Fibroblast of pulmonary artery (primary cell): ENCODE results near the gene ATOH1.
A peak's percentile ranks its signal among the peaks of the same experiment; 100 is the strongest.

Source experiments
- DNase-seq: peaks from one replicate; pipeline ENCODE4 v3.0.0-alpha.2; 2010; ENCODE audit warnings: low read depth
- H3K4me3 ChIP-seq: replicated peaks from 2 replicates; pipeline ENCODE4 v1.5.1; 2011; ENCODE audit warnings: low read depth, mild to moderate bottlenecking, control low read depth, low read length, moderate library complexity
- TF ChIP-seq, protein P1 (sequence below): IDR thresholded peaks from 2 replicates; pipeline ENCODE4 v1.5.1; 2011; ENCODE audit warnings: mild to moderate bottlenecking, control low read depth, low read length, inconsistent platforms; ENCODE audit errors: missing control alignments

ATOH1 gene

GRCh38 chr4:93828332-93828994 lies at the start of gene ATOH1:
Gene ATOH1, plus strand, starts transcription at chr4:93828753. Its CDS starts 174 bp downstream, at chr4:93828927.
- DNase-seq, result no peak
- H3K4me3 ChIP-seq, result peak within 1 kb of the TSS; percentile 21
- TF ChIP-seq, protein P1, sequence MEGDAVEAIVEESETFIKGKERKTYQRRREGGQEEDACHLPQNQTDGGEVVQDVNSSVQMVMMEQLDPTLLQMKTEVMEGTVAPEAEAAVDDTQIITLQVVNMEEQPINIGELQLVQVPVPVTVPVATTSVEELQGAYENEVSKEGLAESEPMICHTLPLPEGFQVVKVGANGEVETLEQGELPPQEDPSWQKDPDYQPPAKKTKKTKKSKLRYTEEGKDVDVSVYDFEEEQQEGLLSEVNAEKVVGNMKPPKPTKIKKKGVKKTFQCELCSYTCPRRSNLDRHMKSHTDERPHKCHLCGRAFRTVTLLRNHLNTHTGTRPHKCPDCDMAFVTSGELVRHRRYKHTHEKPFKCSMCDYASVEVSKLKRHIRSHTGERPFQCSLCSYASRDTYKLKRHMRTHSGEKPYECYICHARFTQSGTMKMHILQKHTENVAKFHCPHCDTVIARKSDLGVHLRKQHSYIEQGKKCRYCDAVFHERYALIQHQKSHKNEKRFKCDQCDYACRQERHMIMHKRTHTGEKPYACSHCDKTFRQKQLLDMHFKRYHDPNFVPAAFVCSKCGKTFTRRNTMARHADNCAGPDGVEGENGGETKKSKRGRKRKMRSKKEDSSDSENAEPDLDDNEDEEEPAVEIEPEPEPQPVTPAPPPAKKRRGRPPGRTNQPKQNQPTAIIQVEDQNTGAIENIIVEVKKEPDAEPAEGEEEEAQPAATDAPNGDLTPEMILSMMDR, result no peak

DNA sequence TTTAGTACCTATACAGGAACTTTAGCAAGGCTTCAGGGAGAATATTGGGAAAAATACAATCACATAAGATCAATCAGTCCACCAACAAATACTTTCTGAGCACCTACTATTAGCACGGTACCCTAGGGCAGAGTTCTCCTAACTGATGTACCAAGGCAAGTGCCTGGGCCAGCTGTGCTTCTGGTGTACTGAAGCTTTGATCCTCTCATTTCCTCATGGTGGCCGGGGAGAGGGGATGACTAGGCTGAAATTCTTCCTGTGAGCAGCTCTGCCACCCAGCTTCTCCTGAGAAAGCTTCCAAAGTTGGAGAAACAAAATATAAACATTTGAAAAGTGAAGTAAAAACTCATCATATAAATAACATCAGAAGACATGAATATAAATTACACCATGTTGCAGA lies 49.3 kb upstream of the ATOH1 start:
- no peak overlapping the region for H3K4me3 ChIP-seq
- TF ChIP-seq, protein P1, result no peak
- DNase-seq, result no peak

DNA sequence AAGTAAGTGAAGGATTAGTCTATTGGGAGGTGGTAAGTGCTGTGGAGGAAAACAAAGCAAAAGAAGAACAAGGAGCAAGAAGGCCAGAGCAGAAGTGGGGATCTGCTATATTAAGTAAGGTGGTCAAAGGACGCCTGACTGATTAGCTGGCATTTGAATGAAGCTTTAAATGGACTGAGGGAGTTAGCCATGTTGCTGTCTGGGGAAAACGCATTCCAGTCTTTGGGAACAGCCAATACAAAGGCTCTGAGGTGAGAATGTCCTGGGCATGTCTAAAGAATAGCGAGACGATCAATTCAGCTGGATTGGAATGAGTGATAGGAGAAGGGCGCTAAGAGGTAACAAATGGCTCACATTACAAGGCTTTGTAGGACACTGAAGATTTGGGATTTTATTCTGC lies 48.5 kb upstream of the ATOH1 start:
- TF ChIP-seq, protein P1, result no peak
- DNase-seq, result no peak
- no peak overlapping the region for H3K4me3 ChIP-seq

DNA sequence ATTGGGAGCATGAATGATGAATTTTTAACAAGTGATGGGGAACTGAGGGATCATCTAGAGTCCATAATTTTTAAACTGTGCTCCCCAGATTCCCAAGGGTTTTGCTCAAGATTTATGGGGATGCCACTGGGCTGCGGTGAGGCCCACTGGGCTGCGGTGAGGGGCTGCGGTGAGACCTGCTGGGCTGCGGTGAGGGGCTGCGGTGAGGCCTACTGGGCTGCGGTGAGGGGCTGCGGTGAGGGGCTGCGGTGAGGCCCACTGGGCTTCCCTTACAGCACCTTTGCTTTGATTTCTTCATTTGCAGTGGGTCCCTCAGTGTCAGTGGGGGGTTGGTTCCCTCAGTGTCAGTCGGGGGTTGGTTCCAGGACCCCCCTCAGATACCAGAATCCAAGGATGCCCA lies 47.4 kb upstream of the ATOH1 start:
- TF ChIP-seq, protein P1, result no peak
- no peak for DNase-seq

DNA sequence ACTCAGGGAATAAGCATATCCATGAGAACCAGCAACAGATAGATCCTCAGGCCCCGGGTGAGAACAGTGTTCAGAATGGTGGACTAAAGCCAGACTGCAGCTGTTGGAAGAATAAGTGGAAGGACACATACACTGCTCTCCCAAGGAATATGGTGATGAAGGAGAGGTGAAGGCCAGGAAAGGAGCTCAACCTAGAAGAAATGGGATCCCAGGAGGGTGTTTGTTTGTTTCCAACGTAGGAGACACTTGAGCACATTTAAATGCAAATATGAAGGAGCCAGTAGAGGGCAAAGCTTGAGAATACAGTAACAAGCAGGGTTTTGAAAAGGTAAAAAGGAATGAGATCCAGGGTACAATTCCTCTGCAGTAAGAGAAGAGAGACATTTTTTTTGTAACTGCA lies 42.4 kb upstream of the ATOH1 start:
- TF ChIP-seq, protein P1, result no peak
- H3K4me3 ChIP-seq, result no peak overlapping the region
- DNase-seq, result no peak

More for the DNA sequence above, 47.4 kb upstream of the ATOH1 start:
- H3K4me3 ChIP-seq, result no peak overlapping the region

GRCh38 chr4:93788712-93789111 lies 39.8 kb upstream of the ATOH1 start:
- peak; percentile 39 for DNase-seq
- TF ChIP-seq, protein P1, result peak; percentile 52
- no peak overlapping the region for H3K4me3 ChIP-seq
